GM12864 (cell line): ENCODE measurements around the gene MLANA.

Source experiments
- DNase-seq: peaks from one replicate; pipeline ENCODE4 v3.0.0-alpha.2; 2011; ENCODE audit warnings: low read depth
- H3K4me3 ChIP-seq: 2 replicates; pipeline ENCODE4 v1.5.1; 2011; ENCODE audit warnings: mild to moderate bottlenecking, low read depth, low read length, control low read depth
- TF ChIP-seq, protein P1 (sequence below): IDR thresholded peaks from 2 replicates; pipeline ENCODE4 v1.5.1; 2011; ENCODE audit warnings: low read depth, mild to moderate bottlenecking, moderate library complexity, low read length, control low read depth, inconsistent platforms; ENCODE audit errors: missing control alignments

The MLANA gene

DNA sequence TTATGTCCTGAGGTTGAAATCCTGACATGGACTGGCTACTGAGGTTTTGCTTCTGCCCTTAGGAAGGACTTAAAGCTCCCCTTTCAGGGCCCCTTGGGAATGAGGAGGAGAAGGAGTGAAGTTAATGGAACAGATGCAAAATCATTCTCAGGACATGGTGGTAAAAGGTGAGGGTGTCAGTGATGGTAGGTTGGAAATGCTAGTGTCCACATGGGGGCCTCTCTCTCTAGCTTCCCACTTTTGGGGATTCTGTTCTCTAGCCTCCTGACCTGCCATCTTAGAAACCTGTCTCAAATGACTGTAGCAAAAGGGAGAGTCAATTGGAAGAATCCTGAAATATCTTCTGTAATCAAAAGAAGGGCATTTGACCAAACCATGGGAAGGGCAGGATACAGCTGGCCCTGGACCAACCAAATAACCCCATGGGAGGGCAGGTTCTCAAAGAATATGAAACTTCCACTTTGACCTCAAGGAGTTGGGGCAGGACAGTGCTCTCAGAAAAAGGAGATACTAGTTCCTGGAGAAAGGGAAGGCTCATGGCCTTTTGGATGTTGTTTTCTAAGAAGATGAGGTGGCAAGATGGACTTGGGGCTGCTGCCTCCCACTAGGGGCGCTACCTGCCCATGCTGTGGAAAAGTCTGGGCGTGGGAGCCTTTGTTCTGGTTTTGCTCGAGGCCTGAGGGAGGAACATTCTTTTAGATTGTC, 21.2 kb upstream of the MLANA start:
- no peak for DNase-seq
- H3K4me3 ChIP-seq, result no peak overlapping the region

GRCh38 chr9:5870020-5870339, 20.7 kb upstream of the MLANA start:
- no peak for DNase-seq
- TF ChIP-seq, protein P1, sequence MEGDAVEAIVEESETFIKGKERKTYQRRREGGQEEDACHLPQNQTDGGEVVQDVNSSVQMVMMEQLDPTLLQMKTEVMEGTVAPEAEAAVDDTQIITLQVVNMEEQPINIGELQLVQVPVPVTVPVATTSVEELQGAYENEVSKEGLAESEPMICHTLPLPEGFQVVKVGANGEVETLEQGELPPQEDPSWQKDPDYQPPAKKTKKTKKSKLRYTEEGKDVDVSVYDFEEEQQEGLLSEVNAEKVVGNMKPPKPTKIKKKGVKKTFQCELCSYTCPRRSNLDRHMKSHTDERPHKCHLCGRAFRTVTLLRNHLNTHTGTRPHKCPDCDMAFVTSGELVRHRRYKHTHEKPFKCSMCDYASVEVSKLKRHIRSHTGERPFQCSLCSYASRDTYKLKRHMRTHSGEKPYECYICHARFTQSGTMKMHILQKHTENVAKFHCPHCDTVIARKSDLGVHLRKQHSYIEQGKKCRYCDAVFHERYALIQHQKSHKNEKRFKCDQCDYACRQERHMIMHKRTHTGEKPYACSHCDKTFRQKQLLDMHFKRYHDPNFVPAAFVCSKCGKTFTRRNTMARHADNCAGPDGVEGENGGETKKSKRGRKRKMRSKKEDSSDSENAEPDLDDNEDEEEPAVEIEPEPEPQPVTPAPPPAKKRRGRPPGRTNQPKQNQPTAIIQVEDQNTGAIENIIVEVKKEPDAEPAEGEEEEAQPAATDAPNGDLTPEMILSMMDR, result no peak
- no peak overlapping the region for H3K4me3 ChIP-seq

More for the DNA sequence above, 21.2 kb upstream of the MLANA start:
- TF ChIP-seq, protein P1, result peak; percentile 79

DNA sequence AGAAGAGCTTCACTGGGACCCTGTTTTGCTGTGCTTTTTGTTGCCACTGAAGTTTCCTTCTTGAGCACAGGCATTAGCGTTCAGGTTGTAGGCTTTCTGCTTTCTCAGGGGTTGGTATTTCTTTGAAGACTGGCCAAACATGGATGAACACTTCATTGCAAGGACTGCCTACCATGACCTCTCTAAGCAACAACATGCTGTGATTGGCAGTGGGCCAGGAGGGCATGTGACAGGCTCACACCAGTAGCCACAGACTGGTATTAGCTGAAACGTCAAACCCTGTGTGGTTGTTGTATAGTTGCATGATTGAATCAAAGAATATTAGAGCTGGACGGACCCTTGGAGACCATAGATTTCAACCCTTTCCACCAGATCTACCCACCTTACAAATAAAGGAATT, 20.0 kb upstream of the MLANA start:
- no peak overlapping the region for H3K4me3 ChIP-seq
- TF ChIP-seq, protein P1, result no peak
- no peak for DNase-seq

GRCh38 chr9:5871785-5872184, 18.9 kb upstream of the MLANA start:
- TF ChIP-seq, protein P1, result no peak
- no peak overlapping the region for H3K4me3 ChIP-seq
- DNase-seq, result no peak

DNA sequence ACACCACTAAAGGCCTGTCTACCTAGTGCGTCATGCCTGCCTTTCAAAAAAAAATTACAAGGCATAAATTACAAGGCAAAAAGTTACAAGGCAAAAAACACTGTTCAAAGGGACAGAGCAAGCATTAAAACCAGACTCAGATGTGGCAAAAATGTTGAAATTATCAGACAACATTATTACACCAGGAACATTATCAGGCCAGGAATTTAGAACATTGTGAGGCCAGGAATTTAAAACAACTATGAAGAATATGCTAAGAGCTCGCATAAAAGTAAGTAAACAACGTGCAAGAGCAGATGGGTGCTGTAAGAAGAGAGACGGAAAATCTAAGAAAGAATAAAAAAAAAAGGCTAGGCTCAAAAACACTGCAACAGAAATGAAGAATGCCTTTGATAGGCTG, 18.2 kb upstream of the MLANA start:
- TF ChIP-seq, protein P1, result no peak
- H3K4me3 ChIP-seq, result no peak overlapping the region
- no peak for DNase-seq

GRCh38 chr9:5873439-5873838, 17.2 kb upstream of the MLANA start:
- no peak overlapping the region for H3K4me3 ChIP-seq
- DNase-seq, result no peak
- TF ChIP-seq, protein P1, result no peak

DNA sequence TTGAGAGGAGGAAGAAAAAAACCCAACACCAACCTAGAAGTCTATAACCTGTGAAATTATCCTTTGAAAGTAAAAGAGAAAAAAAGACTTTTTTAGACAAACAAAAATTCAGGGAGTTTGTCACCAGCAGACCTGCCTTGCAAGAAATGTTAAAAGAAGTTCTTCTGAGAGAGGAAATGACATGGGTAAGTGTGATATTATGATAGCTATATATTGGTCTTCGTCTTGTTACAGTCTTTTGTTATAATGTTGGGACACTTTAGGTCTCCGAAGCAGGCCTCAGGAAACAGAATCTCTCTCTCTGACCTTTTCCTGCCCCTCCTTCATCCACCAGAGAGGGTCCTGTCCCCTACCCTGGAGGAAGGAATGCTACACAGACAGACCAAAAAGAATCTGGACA, 16.6 kb upstream of the MLANA start:
- TF ChIP-seq, protein P1, result no peak
- no peak for DNase-seq
- no peak overlapping the region for H3K4me3 ChIP-seq
